ENCODE data around the gene PLPPR1.

GRCh38 chr9:101350285-101350684 lies 321.8 kb downstream of the PLPPR1 start:
- no peak for TF ChIP-seq CTCF (conservative IDR thresholded peaks at IDR 0.05; ENCODE audit: low read length)
- no peak for TF ChIP-seq EZH2phosphoT487 (IDR thresholded peaks at IDR 0.05; ENCODE audit: borderline replicate concordance)

Data from Loucy (cell line).